ENCODE results near the gene ALOX12. TPM values are rescaled to one million over a fixed set of nuclear protein-coding genes. Genes with fewer than 3 reads are reported as not detected.

ALOX12 gene
- total RNA-seq, 2 donors from 2014 or later: 2.0 TPM; not detected in 1

DNA sequence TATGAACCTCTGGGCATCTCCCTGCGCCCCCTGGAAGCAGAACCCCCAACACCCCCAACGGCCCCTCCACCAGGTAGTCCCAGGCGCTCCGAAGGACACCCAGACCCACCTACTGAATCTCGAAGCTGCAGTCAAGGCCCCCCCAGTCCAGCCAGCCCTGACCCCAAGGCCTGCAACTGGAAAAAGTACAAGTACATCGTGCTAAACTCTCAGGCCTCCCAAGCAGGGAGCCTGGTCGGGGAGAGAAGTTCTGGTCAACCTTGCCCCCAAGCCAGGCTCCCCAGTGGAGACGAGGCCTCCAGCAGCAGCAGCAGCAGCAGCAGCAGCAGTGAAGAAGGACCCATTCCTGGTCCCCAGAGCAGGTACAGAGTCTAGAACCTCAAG, 28.5 kb downstream of the ALOX12 start:
- intact Hi-C loops (cut with DNase I): loop anchor here (5.0 kb wide), 1 partner anchor 112 kb away; no protein-coding TSS in a partner anchor
- Histone ChIP-seq H3K9me3 (no peaks in the 10 kb centered on the region), H3K36me3 (no peaks in the 10 kb centered on the region), H3K27ac (no peak overlapping the region), H3K4me1 (no peaks in the 10 kb centered on the region), H3K9ac (ENCODE audit: low read depth in 2 of 2, low read length in 2 of 2) (no peak overlapping the region), H3K4me3 (no peak overlapping the region), H3K27me3 (no peaks in the 10 kb centered on the region)
- TF ChIP-seq CTCF (IDR thresholded peaks at IDR 0.05): no peak
- DNase-seq: peak; percentile 34

GRCh38 chr17:7025245-7025644, 29.4 kb downstream of the ALOX12 start:
- no peaks in the 10 kb centered on the region for H3K27me3 ChIP-seq
- no peaks in the 10 kb centered on the region for H3K4me1 ChIP-seq
- no peak for DNase-seq
- no peak overlapping the region for H3K4me3 ChIP-seq
- H3K9ac ChIP-seq (ENCODE audit: low read depth in 2 of 2, low read length in 2 of 2): no peak overlapping the region
- no peak for TF ChIP-seq CTCF (IDR thresholded peaks at IDR 0.05)
- intact Hi-C loops (cut with DNase I): no loop called here
- H3K9me3 ChIP-seq: no peaks in the 10 kb centered on the region
- H3K27ac ChIP-seq: no peak overlapping the region
- no peaks in the 10 kb centered on the region for H3K36me3 ChIP-seq

- Histone ChIP-seq H3K36me3 (no peaks in the 10 kb centered on the region), H3K9me3 (no peaks in the 10 kb centered on the region), H3K27me3 (no peaks in the 10 kb centered on the region), H3K27ac (no peak overlapping the region), H3K9ac (ENCODE audit: low read depth in 2 of 2, low read length in 2 of 2) (no peak overlapping the region), H3K4me3 (no peak overlapping the region), H3K4me1 (no peaks in the 10 kb centered on the region)
- DNase-seq: no peak
- TF ChIP-seq CTCF (IDR thresholded peaks at IDR 0.05): no peak
- intact Hi-C loops (cut with DNase I): no loop called here
Measured at GRCh38 chr17:7026471-7027115, 30.7 kb downstream of the ALOX12 start.

- H3K4me1 ChIP-seq: no peaks in the 10 kb centered on the region
- H3K36me3 ChIP-seq: no peaks in the 10 kb centered on the region
- no peaks in the 10 kb centered on the region for H3K9me3 ChIP-seq
- no peak overlapping the region for H3K9ac ChIP-seq (ENCODE audit: low read depth in 2 of 2, low read length in 2 of 2)
- H3K27ac ChIP-seq: no peak overlapping the region
- DNase-seq: no peak
- no peaks in the 10 kb centered on the region for H3K27me3 ChIP-seq
- no peak for TF ChIP-seq CTCF (IDR thresholded peaks at IDR 0.05)
- intact Hi-C loops (cut with DNase I): no loop called here
- H3K4me3 ChIP-seq: no peak overlapping the region
Measured at GRCh38 chr17:7027335-7027734, 31.5 kb downstream of the ALOX12 start.

- H3K4me1 ChIP-seq: no peaks in the 10 kb centered on the region
- intact Hi-C loops (cut with DNase I): no loop called here
- DNase-seq: no peak
- no peak overlapping the region for H3K9ac ChIP-seq (ENCODE audit: low read depth in 2 of 2, low read length in 2 of 2)
- no peaks in the 10 kb centered on the region for H3K36me3 ChIP-seq
- no peak overlapping the region for H3K27ac ChIP-seq
- no peaks in the 10 kb centered on the region for H3K27me3 ChIP-seq
- H3K9me3 ChIP-seq: no peaks in the 10 kb centered on the region
- H3K4me3 ChIP-seq: no peak overlapping the region
- TF ChIP-seq CTCF (IDR thresholded peaks at IDR 0.05): no peak
Measured at GRCh38 chr17:7029096-7029495, 33.2 kb downstream of the ALOX12 start.
